ENCODE results near the gene PCDHB5. TPM values are rescaled to one million over a fixed set of nuclear protein-coding genes. Genes with fewer than 3 reads are reported as not detected.
A peak's percentile ranks its signal among the peaks of the same experiment; 100 is the strongest.
"Not testable (repeated sequence)": the region's sequence is repeated elsewhere in the genome, so short reads cannot be mapped to it uniquely, and the experiment has no call there.

The PCDHB5 gene
- total and polyA plus RNA-seq, 2 donors (not counting 1 experiment from before 2014, with no cell fraction given): 1.1 to 1.8 TPM

- DNase-seq (ENCODE audit: low read depth in 2 of 2): no peak
- no peaks in the 10 kb centered on the region for H3K4me1 ChIP-seq (ENCODE audit: control insufficient read depth, extremely low read depth, insufficient read depth, low read length)
- H3K4me2 ChIP-seq (ENCODE audit: extremely low read depth, insufficient read depth, low read length): no peak overlapping the region
- H3K36me3 ChIP-seq (ENCODE audit: control insufficient read depth, insufficient read depth, low read length): no peaks in the 10 kb centered on the region
- no peaks in the 10 kb centered on the region for H4K20me1 ChIP-seq (ENCODE audit: control insufficient read depth, extremely low read depth, insufficient read depth, low read length)
- no peaks in the 10 kb centered on the region for H3K9me3 ChIP-seq (ENCODE audit: control insufficient read depth, insufficient read depth, low read depth, low read length)
- no peak for TF ChIP-seq EZH2 (IDR thresholded peaks at IDR 0.05; ENCODE audit: low read length, missing control alignments)
- no peaks in the 10 kb centered on the region for H3K27me3 ChIP-seq (ENCODE audit: control insufficient read depth, insufficient read depth, low read length)
- no peaks in the 10 kb centered on the region for H3K79me2 ChIP-seq (ENCODE audit: control insufficient read depth, insufficient read depth, low read length)
- H3K27ac ChIP-seq (ENCODE audit: insufficient read depth, low read length): no peak overlapping the region
- peak overlapping the region in 2 of 4 experiments; percentile 49 to 59 for H3K4me3 ChIP-seq (replicated peaks in 1 of 4; ENCODE audit: control extremely low read depth in 1 of 4, insufficient read depth in 1 of 4, low read depth in 3 of 4, low read length in 4 of 4)
- H3K9ac ChIP-seq (ENCODE audit: insufficient read depth, low read length): no peak overlapping the region
- no peak overlapping the region for H2AFZ ChIP-seq (ENCODE audit: low read length)
These were observed 786 bp downstream of the PCDHB5 start for GRCh38 chr5:141135718-141136266.

- H3K9me3 ChIP-seq (ENCODE audit: control insufficient read depth, insufficient read depth, low read depth, low read length); H2AFZ ChIP-seq (ENCODE audit: low read length); H4K20me1 ChIP-seq (ENCODE audit: control insufficient read depth, extremely low read depth, insufficient read depth, low read length); H3K9ac ChIP-seq (ENCODE audit: insufficient read depth, low read length); H3K4me1 ChIP-seq (ENCODE audit: control insufficient read depth, extremely low read depth, insufficient read depth, low read length); H3K79me2 ChIP-seq (ENCODE audit: control insufficient read depth, insufficient read depth, low read length); H3K4me3 ChIP-seq (replicated peaks in 1 of 4; ENCODE audit: control extremely low read depth in 1 of 4, insufficient read depth in 1 of 4, low read depth in 3 of 4, low read length in 4 of 4); H3K36me3 ChIP-seq (ENCODE audit: control insufficient read depth, insufficient read depth, low read length); DNase-seq (ENCODE audit: low read depth in 2 of 2); H3K4me2 ChIP-seq (ENCODE audit: extremely low read depth, insufficient read depth, low read length); H3K27me3 ChIP-seq (ENCODE audit: control insufficient read depth, insufficient read depth, low read length); H3K27ac ChIP-seq (ENCODE audit: insufficient read depth, low read length): not testable (repeated sequence)
These were observed 2.3 kb downstream of the PCDHB5 start for GRCh38 chr5:141137346-141137745.

DNA sequence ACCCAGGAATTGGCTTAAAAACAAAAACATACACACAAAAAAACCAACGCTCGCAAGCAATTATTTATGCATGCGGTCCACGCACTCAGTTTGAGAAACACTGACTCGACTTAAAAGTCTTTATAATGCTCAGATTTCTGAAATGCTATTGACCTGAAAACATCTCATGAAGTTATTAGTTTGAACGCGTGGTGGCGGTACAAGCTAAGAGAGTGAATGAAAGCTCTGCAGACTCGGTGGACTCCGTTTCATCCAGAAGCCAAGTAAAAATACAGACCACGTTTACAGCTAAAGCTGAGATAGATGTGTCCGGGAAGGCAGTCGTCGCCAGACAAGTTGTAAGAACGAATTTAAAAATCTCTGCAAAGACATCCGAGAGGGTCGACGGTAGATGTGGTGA, 14.8 kb downstream of the PCDHB5 start, which contains the start of gene PCDHB6:
Gene PCDHB6 (plus strand): TSS at position 246 of the 400 bp plus-strand sequence. CDS start 201 bp downstream, outside the sequence.
- no peak within 1 kb of the TSS for H3K27ac ChIP-seq (ENCODE audit: insufficient read depth, low read length)
- peak within 1 kb of the TSS in 1 of 4 experiments; percentile 25 for H3K4me3 ChIP-seq (replicated peaks in 1 of 4; ENCODE audit: control extremely low read depth in 1 of 4, insufficient read depth in 1 of 4, low read depth in 3 of 4, low read length in 4 of 4)
- no peaks in the 10 kb centered on the region for H3K9me3 ChIP-seq (ENCODE audit: control insufficient read depth, insufficient read depth, low read depth, low read length)
- H3K36me3 ChIP-seq (ENCODE audit: control insufficient read depth, insufficient read depth, low read length): no peaks in the 10 kb centered on the region
- no peaks in the 10 kb centered on the region for H4K20me1 ChIP-seq (ENCODE audit: control insufficient read depth, extremely low read depth, insufficient read depth, low read length)
- no peak within 1 kb of the TSS for H3K9ac ChIP-seq (ENCODE audit: insufficient read depth, low read length)
- H2AFZ ChIP-seq (ENCODE audit: low read length): no peak within 1 kb of the TSS
- H3K4me2 ChIP-seq (ENCODE audit: extremely low read depth, insufficient read depth, low read length): no peak within 1 kb of the TSS
- H3K27me3 ChIP-seq (ENCODE audit: control insufficient read depth, insufficient read depth, low read length): no peaks in the 10 kb centered on the region
- no peaks in the 10 kb centered on the region for H3K79me2 ChIP-seq (ENCODE audit: control insufficient read depth, insufficient read depth, low read length)
- DNase-seq (ENCODE audit: low read depth in 2 of 2): no peak
- no peaks in the 10 kb centered on the region for H3K4me1 ChIP-seq (ENCODE audit: control insufficient read depth, extremely low read depth, insufficient read depth, low read length)
- TF ChIP-seq, protein P1, sequence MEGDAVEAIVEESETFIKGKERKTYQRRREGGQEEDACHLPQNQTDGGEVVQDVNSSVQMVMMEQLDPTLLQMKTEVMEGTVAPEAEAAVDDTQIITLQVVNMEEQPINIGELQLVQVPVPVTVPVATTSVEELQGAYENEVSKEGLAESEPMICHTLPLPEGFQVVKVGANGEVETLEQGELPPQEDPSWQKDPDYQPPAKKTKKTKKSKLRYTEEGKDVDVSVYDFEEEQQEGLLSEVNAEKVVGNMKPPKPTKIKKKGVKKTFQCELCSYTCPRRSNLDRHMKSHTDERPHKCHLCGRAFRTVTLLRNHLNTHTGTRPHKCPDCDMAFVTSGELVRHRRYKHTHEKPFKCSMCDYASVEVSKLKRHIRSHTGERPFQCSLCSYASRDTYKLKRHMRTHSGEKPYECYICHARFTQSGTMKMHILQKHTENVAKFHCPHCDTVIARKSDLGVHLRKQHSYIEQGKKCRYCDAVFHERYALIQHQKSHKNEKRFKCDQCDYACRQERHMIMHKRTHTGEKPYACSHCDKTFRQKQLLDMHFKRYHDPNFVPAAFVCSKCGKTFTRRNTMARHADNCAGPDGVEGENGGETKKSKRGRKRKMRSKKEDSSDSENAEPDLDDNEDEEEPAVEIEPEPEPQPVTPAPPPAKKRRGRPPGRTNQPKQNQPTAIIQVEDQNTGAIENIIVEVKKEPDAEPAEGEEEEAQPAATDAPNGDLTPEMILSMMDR (conservative IDR thresholded peaks at IDR 0.05 in 1 of 2, IDR thresholded peaks at IDR 0.05 in 1 of 2; ENCODE audit: low read depth in 1 of 2, low read length in 2 of 2): no peak
- TF ChIP-seq EZH2 (IDR thresholded peaks at IDR 0.05; ENCODE audit: low read length, missing control alignments): no peak

- Histone ChIP-seq H3K9ac (ENCODE audit: insufficient read depth, low read length) (no peak overlapping the region), H3K4me3 (replicated peaks in 1 of 4; ENCODE audit: control extremely low read depth in 1 of 4, insufficient read depth in 1 of 4, low read depth in 3 of 4, low read length in 4 of 4) (peak overlapping the region in 1 of 4 experiments; percentile 25), H3K4me1 (ENCODE audit: control insufficient read depth, extremely low read depth, insufficient read depth, low read length) (no peaks in the 10 kb centered on the region), H3K9me3 (ENCODE audit: control insufficient read depth, insufficient read depth, low read depth, low read length) (no peaks in the 10 kb centered on the region), H2AFZ (ENCODE audit: low read length) (no peak overlapping the region), H3K4me2 (ENCODE audit: extremely low read depth, insufficient read depth, low read length) (no peak overlapping the region), H3K79me2 (ENCODE audit: control insufficient read depth, insufficient read depth, low read length) (no peaks in the 10 kb centered on the region), H3K36me3 (ENCODE audit: control insufficient read depth, insufficient read depth, low read length) (no peaks in the 10 kb centered on the region), H3K27ac (ENCODE audit: insufficient read depth, low read length) (no peak overlapping the region), H3K27me3 (ENCODE audit: control insufficient read depth, insufficient read depth, low read length) (no peaks in the 10 kb centered on the region), H4K20me1 (ENCODE audit: control insufficient read depth, extremely low read depth, insufficient read depth, low read length) (no peaks in the 10 kb centered on the region)
- no peak for DNase-seq (ENCODE audit: low read depth in 2 of 2)
- TF ChIP-seq EZH2 (IDR thresholded peaks at IDR 0.05; ENCODE audit: low read length, missing control alignments): no peak
These were observed 15.4 kb downstream of the PCDHB5 start for GRCh38 chr5:141150224-141150992.

All from fibroblast of lung (primary cell).